ENCODE data around the gene HMGB1. TPM values are rescaled to one million over a fixed set of nuclear protein-coding genes. Genes with fewer than 3 reads are reported as not detected.

HMGB1 gene
- total and polyA plus RNA-seq, 2 of the 13 experiments (the other 11 are each of a cell fraction or from before 2014, with no cell fraction given), result 115 to 584 TPM

DNA sequence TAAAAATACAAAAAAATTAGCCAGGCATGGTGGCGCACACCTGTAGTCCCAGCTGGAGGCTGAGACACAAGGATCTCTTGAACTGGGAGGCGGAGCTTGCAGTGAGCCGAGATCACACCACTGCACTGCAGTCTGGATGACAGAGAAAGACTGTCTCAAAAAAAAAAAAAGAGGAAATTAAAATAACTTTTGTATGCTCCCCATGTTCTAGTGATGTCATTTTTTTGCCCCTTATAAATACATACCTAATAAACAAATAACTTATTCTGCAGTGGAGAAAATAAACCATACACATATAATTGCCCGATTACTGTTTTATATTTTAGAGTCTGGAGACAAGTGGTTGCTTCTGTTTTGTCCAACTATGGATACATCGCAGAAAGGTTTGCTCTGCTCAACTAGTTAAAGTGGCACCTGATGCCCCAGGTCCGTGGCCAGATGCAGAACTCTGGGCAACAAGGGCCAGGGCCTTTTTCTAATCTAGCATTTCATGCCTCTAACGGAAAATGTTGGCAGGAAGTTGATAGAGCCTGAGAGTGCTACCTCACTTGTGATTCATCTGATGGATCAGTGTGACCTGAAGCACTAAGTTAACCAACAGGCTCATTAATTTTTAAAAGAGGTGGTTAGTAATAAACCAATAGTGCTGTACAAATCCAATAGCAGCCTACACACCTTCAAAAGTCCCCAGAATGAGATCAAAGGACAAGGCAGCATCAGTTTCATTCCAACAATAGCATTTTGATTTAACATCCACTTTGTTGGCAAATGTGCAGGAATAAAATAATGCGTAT is 24.6 kb downstream of the HMGB1 start:
- intact Hi-C loops (cut with micrococcal nuclease; ENCODE audit: unreplicated experiment), result no loop called here
- ChIA-PET POLR2A (no interaction called here), CTCF (ENCODE audit: low intra/inter-chr PET ratio, low total read pairs) (no interaction called here)
- H3K9me3 ChIP-seq (ENCODE audit: low read length), result no peaks in the 10 kb centered on the region
- H3K27me3 ChIP-seq (ENCODE audit: control insufficient read depth in 1 of 2, insufficient read depth in 2 of 2, low read length in 2 of 2), result peaks cover 1 to 12% of the 10 kb centered on the region in 2 experiments; a peak in 4 of 5 replicates
- no TSS peak for BruUV-seq (replicated peaks)
- in situ Hi-C loops (cut with HindIII; ENCODE audit: extremely low pct_ligation_motif_present, low pct_unique_long_range_greater_than_20kb), result no loop called here
- ATAC-seq (no peak), DNase-seq (ENCODE audit: low spot score) (no peak), FAIRE-seq (no peak)
- WGBS (ENCODE audit: low lambda C conversion rate), result 54% methylated on average over 8 of the region's 8 CpGs
- no peak overlapping the region for H2AFZ ChIP-seq (ENCODE audit: low read length)
- H3K4me3 ChIP-seq (replicated peaks in 1 of 3; ENCODE audit: insufficient read depth in 1 of 3, low read depth in 2 of 3, low read length in 3 of 3), result no peak overlapping the region
- H3K36me3 ChIP-seq (replicated peaks in 1 of 2; ENCODE audit: control insufficient read depth in 1 of 2, insufficient read depth in 2 of 2, low read length in 2 of 2), result no peaks in the 10 kb centered on the region
- no peak overlapping the region for H3K4me2 ChIP-seq (ENCODE audit: low read depth, low read length)
- TF ChIP-seq, protein P1, sequence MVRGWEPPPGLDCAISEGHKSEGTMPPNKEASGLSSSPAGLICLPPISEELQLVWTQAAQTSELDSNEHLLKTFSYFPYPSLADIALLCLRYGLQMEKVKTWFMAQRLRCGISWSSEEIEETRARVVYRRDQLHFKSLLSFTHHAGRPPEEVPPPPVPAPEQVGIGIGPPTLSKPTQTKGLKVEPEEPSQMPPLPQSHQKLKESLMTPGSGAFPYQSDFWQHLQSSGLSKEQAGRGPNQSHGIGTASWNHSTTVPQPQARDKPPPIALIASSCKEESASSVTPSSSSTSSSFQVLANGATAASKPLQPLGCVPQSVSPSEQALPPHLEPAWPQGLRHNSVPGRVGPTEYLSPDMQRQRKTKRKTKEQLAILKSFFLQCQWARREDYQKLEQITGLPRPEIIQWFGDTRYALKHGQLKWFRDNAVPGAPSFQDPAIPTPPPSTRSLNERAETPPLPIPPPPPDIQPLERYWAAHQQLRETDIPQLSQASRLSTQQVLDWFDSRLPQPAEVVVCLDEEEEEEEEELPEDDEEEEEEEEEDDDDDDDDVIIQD (CRISPR knock-in tag; IDR thresholded peaks at IDR 0.05; ENCODE audit: low read depth), result no peak
- no peak for TF ChIP-seq ZFP36 (IDR thresholded peaks at IDR 0.05; ENCODE audit: borderline replicate concordance, low read depth, low read length, partially characterized antibody)
- H3K9ac ChIP-seq (ENCODE audit: insufficient read depth, low read depth, low read length), result no peak overlapping the region
- no peaks in the 10 kb centered on the region for H4K20me1 ChIP-seq (ENCODE audit: insufficient read depth, low read length)
- H3K27ac ChIP-seq (ENCODE audit: extremely low read length, insufficient read depth, low read length), result no peak overlapping the region
- no peaks in the 10 kb centered on the region for H3K79me2 ChIP-seq (ENCODE audit: insufficient read depth, low read length)
- peaks cover 11% of the 10 kb centered on the region for H3K4me1 ChIP-seq (ENCODE audit: insufficient read depth, low read length)

DNA sequence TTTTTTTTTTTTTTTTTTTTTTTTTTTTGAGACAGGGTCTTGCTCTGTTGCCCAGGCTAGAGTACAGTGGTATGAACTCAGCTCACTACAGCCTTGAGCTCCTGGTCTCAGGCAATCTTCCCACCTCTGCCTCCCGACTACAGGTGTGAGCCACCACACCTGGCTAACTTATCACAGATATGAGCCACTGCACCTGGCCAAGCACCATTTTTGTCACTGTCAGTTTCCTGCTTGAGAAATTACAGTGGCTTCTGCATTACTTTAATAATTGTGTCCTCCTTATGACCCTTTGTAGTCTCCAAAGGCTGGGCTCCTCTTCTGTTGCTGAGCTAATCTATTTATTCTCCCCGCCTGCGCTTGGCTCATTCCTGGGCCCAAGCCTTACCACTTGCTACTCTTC is 27.4 kb downstream of the HMGB1 start:
- no peak overlapping the region for H3K4me2 ChIP-seq (ENCODE audit: low read depth, low read length)
- BruUV-seq (replicated peaks), result no TSS peak
- POLR2A ChIA-PET, result no interaction called here
- FAIRE-seq (no peak), DNase-seq (ENCODE audit: low spot score) (no peak), ATAC-seq (no peak)
- in situ Hi-C loops (cut with HindIII; ENCODE audit: extremely low pct_ligation_motif_present, low pct_unique_long_range_greater_than_20kb) (no loop called here), intact Hi-C loops (cut with micrococcal nuclease; ENCODE audit: unreplicated experiment) (no loop called here)
- TF ChIP-seq SRF (IDR thresholded peaks at IDR 0.05; ENCODE audit: low read depth, low read length) (no peak), ZNF720 (CRISPR knock-in tag; IDR thresholded peaks at IDR 0.05) (no peak), ZNF460 (CRISPR knock-in tag; IDR thresholded peaks at IDR 0.05; ENCODE audit: borderline replicate concordance) (no peak)
- TF ChIP-seq, protein P2, sequence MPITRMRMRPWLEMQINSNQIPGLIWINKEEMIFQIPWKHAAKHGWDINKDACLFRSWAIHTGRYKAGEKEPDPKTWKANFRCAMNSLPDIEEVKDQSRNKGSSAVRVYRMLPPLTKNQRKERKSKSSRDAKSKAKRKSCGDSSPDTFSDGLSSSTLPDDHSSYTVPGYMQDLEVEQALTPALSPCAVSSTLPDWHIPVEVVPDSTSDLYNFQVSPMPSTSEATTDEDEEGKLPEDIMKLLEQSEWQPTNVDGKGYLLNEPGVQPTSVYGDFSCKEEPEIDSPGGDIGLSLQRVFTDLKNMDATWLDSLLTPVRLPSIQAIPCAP (CRISPR knock-in tag; IDR thresholded peaks at IDR 0.05; ENCODE audit: low read depth), result no peak
- TF ChIP-seq, protein P3, sequence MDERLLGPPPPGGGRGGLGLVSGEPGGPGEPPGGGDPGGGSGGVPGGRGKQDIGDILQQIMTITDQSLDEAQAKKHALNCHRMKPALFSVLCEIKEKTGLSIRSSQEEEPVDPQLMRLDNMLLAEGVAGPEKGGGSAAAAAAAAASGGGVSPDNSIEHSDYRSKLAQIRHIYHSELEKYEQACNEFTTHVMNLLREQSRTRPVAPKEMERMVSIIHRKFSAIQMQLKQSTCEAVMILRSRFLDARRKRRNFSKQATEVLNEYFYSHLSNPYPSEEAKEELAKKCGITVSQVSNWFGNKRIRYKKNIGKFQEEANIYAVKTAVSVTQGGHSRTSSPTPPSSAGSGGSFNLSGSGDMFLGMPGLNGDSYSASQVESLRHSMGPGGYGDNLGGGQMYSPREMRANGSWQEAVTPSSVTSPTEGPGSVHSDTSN (CRISPR knock-in tag; IDR thresholded peaks at IDR 0.05), result no peak
- no peak overlapping the region for H3K4me3 ChIP-seq (replicated peaks in 1 of 3; ENCODE audit: insufficient read depth in 1 of 3, low read depth in 2 of 3, low read length in 3 of 3)
- no peaks in the 10 kb centered on the region for H3K9me3 ChIP-seq (ENCODE audit: low read length)
- no peaks in the 10 kb centered on the region for H3K4me1 ChIP-seq (ENCODE audit: insufficient read depth, low read length)
- H3K9ac ChIP-seq (ENCODE audit: insufficient read depth, low read depth, low read length), result no peak overlapping the region
- CTCF ChIA-PET (ENCODE audit: low intra/inter-chr PET ratio, low total read pairs), result no interaction called here
- no peaks in the 10 kb centered on the region for H4K20me1 ChIP-seq (ENCODE audit: insufficient read depth, low read length)
- H3K79me2 ChIP-seq (ENCODE audit: insufficient read depth, low read length), result no peaks in the 10 kb centered on the region
- H2AFZ ChIP-seq (ENCODE audit: low read length), result no peak overlapping the region
- H3K27me3 ChIP-seq (ENCODE audit: control insufficient read depth in 1 of 2, insufficient read depth in 2 of 2, low read length in 2 of 2), result peaks cover 0 to 1% of the 10 kb centered on the region in 2 experiments; a peak in 1 of 5 replicates
- 64% methylated on average over 3 of the region's 3 CpGs for WGBS (ENCODE audit: low lambda C conversion rate)
- no peak overlapping the region for H3K27ac ChIP-seq (ENCODE audit: extremely low read length, insufficient read depth, low read length)
- no peaks in the 10 kb centered on the region for H3K36me3 ChIP-seq (replicated peaks in 1 of 2; ENCODE audit: control insufficient read depth in 1 of 2, insufficient read depth in 2 of 2, low read length in 2 of 2)

Measured in HepG2 (cell line).